Measurements from ENCODE around the gene HLA-DMB.

HLA-DMB gene

GRCh38 chr6:32922083-32922482 is 18.7 kb downstream of the HLA-DMB start:
- TF ChIP-seq CSRNP3 (CRISPR knock-in tag; IDR thresholded peaks at IDR 0.05) (no peak), ISL1 (CRISPR knock-in tag; IDR thresholded peaks at IDR 0.05) (no peak), OSR1 (CRISPR knock-in tag; IDR thresholded peaks at IDR 0.05) (no peak), RARB (CRISPR knock-in tag; IDR thresholded peaks at IDR 0.05) (no peak), PATZ1 (CRISPR knock-in tag; IDR thresholded peaks at IDR 0.05; ENCODE audit: borderline replicate concordance) (no peak), ZC3H10 (CRISPR knock-in tag; IDR thresholded peaks at IDR 0.05) (no peak), CSDC2 (CRISPR knock-in tag; IDR thresholded peaks at IDR 0.05) (no peak), CREB5 (CRISPR knock-in tag; IDR thresholded peaks at IDR 0.05; ENCODE audit: low read depth) (no peak), SNAI2 (CRISPR knock-in tag; IDR thresholded peaks at IDR 0.05) (no peak), TOX (CRISPR knock-in tag; IDR thresholded peaks at IDR 0.05; ENCODE audit: borderline replicate concordance) (no peak), ARNTL (CRISPR knock-in tag; IDR thresholded peaks at IDR 0.05; ENCODE audit: borderline replicate concordance, low read depth) (no peak), TSHZ2 (CRISPR knock-in tag; IDR thresholded peaks at IDR 0.05) (no peak), GLIS3 (CRISPR knock-in tag; IDR thresholded peaks at IDR 0.05) (no peak), TCF4 (CRISPR knock-in tag; IDR thresholded peaks at IDR 0.05; ENCODE audit: borderline replicate concordance) (no peak), BACH2 (CRISPR knock-in tag; IDR thresholded peaks at IDR 0.05; ENCODE audit: borderline replicate concordance) (no peak), ZFP3 (CRISPR knock-in tag; IDR thresholded peaks at IDR 0.05) (no peak), ZNF70 (CRISPR knock-in tag; IDR thresholded peaks at IDR 0.05) (no peak), ZNF565 (CRISPR knock-in tag; conservative IDR thresholded peaks at IDR 0.05; ENCODE audit: low read depth) (no peak), ESRRG (CRISPR knock-in tag; IDR thresholded peaks at IDR 0.05) (no peak)
- ATAC-seq: no peak

- TF ChIP-seq RARB (CRISPR knock-in tag; IDR thresholded peaks at IDR 0.05) (no peak), PPARA (CRISPR knock-in tag; IDR thresholded peaks at IDR 0.05; ENCODE audit: borderline replicate concordance) (no peak), CREB5 (CRISPR knock-in tag; IDR thresholded peaks at IDR 0.05; ENCODE audit: low read depth) (no peak), GLIS3 (CRISPR knock-in tag; IDR thresholded peaks at IDR 0.05) (no peak), ZFP30 (CRISPR knock-in tag; IDR thresholded peaks at IDR 0.05) (no peak), ARNTL (CRISPR knock-in tag; IDR thresholded peaks at IDR 0.05; ENCODE audit: borderline replicate concordance, low read depth) (no peak), TOX (CRISPR knock-in tag; IDR thresholded peaks at IDR 0.05; ENCODE audit: borderline replicate concordance) (no peak), SNAI2 (CRISPR knock-in tag; IDR thresholded peaks at IDR 0.05) (no peak), ZC3H10 (CRISPR knock-in tag; IDR thresholded peaks at IDR 0.05) (no peak), CSRNP3 (CRISPR knock-in tag; IDR thresholded peaks at IDR 0.05) (no peak), ZNF8 (CRISPR knock-in tag; IDR thresholded peaks at IDR 0.05) (no peak)
Observed at GRCh38 chr6:32920715-32921114, 20.1 kb downstream of the HLA-DMB start.

More at GRCh38 chr6:32920715-32921114, 20.1 kb downstream of the HLA-DMB start:
- ATAC-seq: no peak

Measured in SK-N-SH treated with all-trans-retinoic acid at 6 μM for 48 hours (cell line).